WTC11 (cell line): Measurements from ENCODE around the gene SULT1C3. TPM values are rescaled to one million over a fixed set of nuclear protein-coding genes. Genes with fewer than 3 reads are reported as not detected.

Source experiments
- ATAC-seq: fragments of 200-7000 bp; cut with Tn5 transposase; 2 replicates; pipeline ENCODE4 v1.10.0; 2021; ENCODE audit warnings: mild to moderate bottlenecking, moderate library complexity
- CTCF ChIA-PET: fragments of 300-600 bp; sonication (Branson Sonifier 250); formaldehyde crosslinking; loops from one replicate; lab custom pipeline; 2021; ENCODE audit warnings: antibody characterized with exemption; lab: Charles Lee
- POLR2A ChIA-PET: fragments of 350-600 bp; sonication (Branson Sonifier 250); formaldehyde crosslinking; loops from one replicate; lab custom pipeline; 2021; ENCODE audit warnings: antibody characterized with exemption; lab: Charles Lee
- DNase-seq: peaks from one replicate; pipeline ENCODE4 v3.0.0; 2021; ENCODE audit warnings: low spot score
- H3K27ac Mint-ChIP-seq: 2 replicates; pipeline ENCODE4 v1.8.0; 2021; ENCODE audit warnings: mixed read lengths
- H3K27me3 Mint-ChIP-seq: 2 replicates; pipeline ENCODE4 v1.8.0; 2021; ENCODE audit warnings: low read depth, mild to moderate bottlenecking, moderate library complexity, mixed read lengths
- H3K36me3 Mint-ChIP-seq: 2 replicates; pipeline ENCODE4 v1.8.0; 2021; ENCODE audit warnings: mixed read lengths
- H3K4me1 Mint-ChIP-seq: 2 replicates; pipeline ENCODE4 v1.8.0; 2022; ENCODE audit warnings: mixed read lengths
- H3K4me3 Mint-ChIP-seq: 2 replicates; pipeline ENCODE4 v1.8.0; 2021; ENCODE audit warnings: mild to moderate bottlenecking, moderate library complexity, mixed read lengths
- H3K9me3 Mint-ChIP-seq: 2 replicates; pipeline ENCODE4 v1.8.0; 2021; ENCODE audit warnings: mixed read lengths
- CREM ChIP-seq: sonication (generic); formaldehyde crosslinking; IDR thresholded peaks from 2 replicates; pipeline ENCODE4 v1.8.1; 2022; ENCODE audit warnings: mild to moderate bottlenecking, missing genetic modification reagents, moderate library complexity
- ELF4 ChIP-seq: sonication (generic); formaldehyde crosslinking; IDR thresholded peaks from 2 replicates; pipeline ENCODE4 v1.8.1; 2022; ENCODE audit warnings: low read depth, mild to moderate bottlenecking, moderate library complexity, missing genetic modification reagents
- ESRRA ChIP-seq: sonication (generic); formaldehyde crosslinking; IDR thresholded peaks from 2 replicates; pipeline ENCODE4 v1.8.1; 2022; ENCODE audit warnings: mild to moderate bottlenecking, missing genetic modification reagents, borderline replicate concordance
- FOXJ3 ChIP-seq: sonication (generic); formaldehyde crosslinking; IDR thresholded peaks from 2 replicates; pipeline ENCODE4 v1.9.0; 2021; ENCODE audit warnings: missing genetic modification reagents, mild to moderate bottlenecking, borderline replicate concordance
- KAT7 ChIP-seq: sonication (generic); formaldehyde crosslinking; IDR thresholded peaks from 2 replicates; pipeline ENCODE4 v1.8.1; 2023; ENCODE audit warnings: missing genetic modification reagents, mild to moderate bottlenecking, borderline replicate concordance
- OVOL2 ChIP-seq: fragments of 250-450 bp; sonication (Bioruptor Pico); IDR thresholded peaks from 2 replicates; pipeline ENCODE4 v1.9.0; 2021; ENCODE audit warnings: mild to moderate bottlenecking, borderline replicate concordance
- SOX15 ChIP-seq: fragments of 250-450 bp; sonication (Bioruptor Pico); IDR thresholded peaks from 2 replicates; pipeline ENCODE4 v1.9.0; 2021; ENCODE audit warnings: mild to moderate bottlenecking
- SP1 ChIP-seq: sonication (generic); formaldehyde crosslinking; conservative IDR thresholded peaks from 2 replicates; pipeline ENCODE4 v1.8.1; 2022; ENCODE audit warnings: missing genetic modification reagents
- TCF7 ChIP-seq: sonication (generic); formaldehyde crosslinking; IDR thresholded peaks from 2 replicates; pipeline ENCODE4 v1.8.0; 2022; ENCODE audit warnings: mild to moderate bottlenecking, low read depth, missing genetic modification reagents, moderate library complexity
- ZNF121 ChIP-seq: sonication (generic); formaldehyde crosslinking; IDR thresholded peaks from 2 replicates; pipeline ENCODE4 v1.8.0; 2023; ENCODE audit warnings: missing genetic modification reagents
- ZNF219 ChIP-seq: sonication (generic); formaldehyde crosslinking; IDR thresholded peaks from 2 replicates; pipeline ENCODE4 v1.8.0; 2023; ENCODE audit warnings: missing genetic modification reagents, mild to moderate bottlenecking, borderline replicate concordance
- ZNF416 ChIP-seq: fragments of 250-450 bp; sonication (Bioruptor Pico); IDR thresholded peaks from 2 replicates; pipeline ENCODE4 v1.9.0; 2021; ENCODE audit warnings: mild to moderate bottlenecking, inconsistent platforms
- total RNA-seq: library from RNA; stranded (reverse); gene quantifications from 3 replicates; pipeline ENCODE4 v1.2.3, GENCODE V29; 2021
- TF ChIP-seq, protein P1 (sequence below): sonication (generic); formaldehyde crosslinking; IDR thresholded peaks from 2 replicates; pipeline ENCODE4 v1.8.0; 2022; ENCODE audit warnings: missing genetic modification reagents
- TF ChIP-seq, protein P2 (sequence below): sonication (generic); formaldehyde crosslinking; IDR thresholded peaks from 2 replicates; pipeline ENCODE4 v1.8.1; 2023; ENCODE audit warnings: mild to moderate bottlenecking, missing genetic modification reagents
- TF ChIP-seq, protein P3 (sequence below): sonication (generic); formaldehyde crosslinking; IDR thresholded peaks from 2 replicates; pipeline ENCODE4 v1.8.1; 2023; ENCODE audit warnings: mild to moderate bottlenecking, moderate library complexity, missing genetic modification reagents
- TF ChIP-seq, protein P4 (sequence below): sonication (generic); formaldehyde crosslinking; IDR thresholded peaks from 2 replicates; pipeline ENCODE4 v1.8.0; 2022; ENCODE audit warnings: mild to moderate bottlenecking, missing genetic modification reagents
- TF ChIP-seq, protein P5 (sequence below): sonication (generic); formaldehyde crosslinking; conservative IDR thresholded peaks from 2 replicates; pipeline ENCODE4 v1.8.1; 2022; ENCODE audit warnings: mild to moderate bottlenecking, missing genetic modification reagents
- TF ChIP-seq, protein P6 (sequence below): fragments of 250-450 bp; sonication (Bioruptor Pico); IDR thresholded peaks from 2 replicates; pipeline ENCODE4 v2.1.2; 2022; ENCODE audit warnings: mild to moderate bottlenecking, moderate library complexity
- TF ChIP-seq, protein P7 (sequence below): sonication (generic); formaldehyde crosslinking; IDR thresholded peaks from 2 replicates; pipeline ENCODE4 v1.8.1; 2022; ENCODE audit warnings: low read depth, missing genetic modification reagents, borderline replicate concordance

The SULT1C3 gene
- total RNA-seq, 1 experiment from 2014 or later = not detected

DNA sequence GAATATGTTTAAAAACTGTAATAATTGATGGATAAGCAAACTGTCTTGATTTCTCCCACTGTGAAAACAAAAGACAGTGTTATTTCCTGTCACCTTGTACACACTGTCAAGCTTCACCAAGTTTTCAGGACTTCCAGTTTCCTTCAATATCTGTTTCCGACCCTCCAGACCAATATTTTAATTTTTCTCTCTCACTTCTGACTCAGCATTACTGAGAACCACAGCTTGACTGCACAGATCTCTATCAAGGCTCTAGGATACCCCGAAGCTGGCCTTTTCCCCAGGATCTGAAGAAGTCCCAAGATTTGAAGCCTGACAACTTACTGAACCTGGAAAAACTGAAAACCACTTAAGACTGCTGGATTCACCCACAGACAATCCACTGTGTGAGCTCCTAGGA lies 13.2 kb upstream of the SULT1C3 start:
- no peaks in the 10 kb centered on the region for H3K4me1 Mint-ChIP-seq
- TF ChIP-seq ELF4 (CRISPR knock-in tag) = no peak
- TF ChIP-seq SP1 (CRISPR knock-in tag) = no peak
- no peak for TF ChIP-seq SOX15 (CRISPR knock-in tag)
- TF ChIP-seq ZNF121 = no peak
- TF ChIP-seq, protein P1, sequence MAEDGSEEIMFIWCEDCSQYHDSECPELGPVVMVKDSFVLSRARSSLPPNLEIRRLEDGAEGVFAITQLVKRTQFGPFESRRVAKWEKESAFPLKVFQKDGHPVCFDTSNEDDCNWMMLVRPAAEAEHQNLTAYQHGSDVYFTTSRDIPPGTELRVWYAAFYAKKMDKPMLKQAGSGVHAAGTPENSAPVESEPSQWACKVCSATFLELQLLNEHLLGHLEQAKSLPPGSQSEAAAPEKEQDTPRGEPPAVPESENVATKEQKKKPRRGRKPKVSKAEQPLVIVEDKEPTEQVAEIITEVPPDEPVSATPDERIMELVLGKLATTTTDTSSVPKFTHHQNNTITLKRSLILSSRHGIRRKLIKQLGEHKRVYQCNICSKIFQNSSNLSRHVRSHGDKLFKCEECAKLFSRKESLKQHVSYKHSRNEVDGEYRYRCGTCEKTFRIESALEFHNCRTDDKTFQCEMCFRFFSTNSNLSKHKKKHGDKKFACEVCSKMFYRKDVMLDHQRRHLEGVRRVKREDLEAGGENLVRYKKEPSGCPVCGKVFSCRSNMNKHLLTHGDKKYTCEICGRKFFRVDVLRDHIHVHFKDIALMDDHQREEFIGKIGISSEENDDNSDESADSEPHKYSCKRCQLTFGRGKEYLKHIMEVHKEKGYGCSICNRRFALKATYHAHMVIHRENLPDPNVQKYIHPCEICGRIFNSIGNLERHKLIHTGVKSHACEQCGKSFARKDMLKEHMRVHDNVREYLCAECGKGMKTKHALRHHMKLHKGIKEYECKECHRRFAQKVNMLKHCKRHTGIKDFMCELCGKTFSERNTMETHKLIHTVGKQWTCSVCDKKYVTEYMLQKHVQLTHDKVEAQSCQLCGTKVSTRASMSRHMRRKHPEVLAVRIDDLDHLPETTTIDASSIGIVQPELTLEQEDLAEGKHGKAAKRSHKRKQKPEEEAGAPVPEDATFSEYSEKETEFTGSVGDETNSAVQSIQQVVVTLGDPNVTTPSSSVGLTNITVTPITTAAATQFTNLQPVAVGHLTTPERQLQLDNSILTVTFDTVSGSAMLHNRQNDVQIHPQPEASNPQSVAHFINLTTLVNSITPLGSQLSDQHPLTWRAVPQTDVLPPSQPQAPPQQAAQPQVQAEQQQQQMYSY (CRISPR knock-in tag) = no peak
- TF ChIP-seq, protein P2, sequence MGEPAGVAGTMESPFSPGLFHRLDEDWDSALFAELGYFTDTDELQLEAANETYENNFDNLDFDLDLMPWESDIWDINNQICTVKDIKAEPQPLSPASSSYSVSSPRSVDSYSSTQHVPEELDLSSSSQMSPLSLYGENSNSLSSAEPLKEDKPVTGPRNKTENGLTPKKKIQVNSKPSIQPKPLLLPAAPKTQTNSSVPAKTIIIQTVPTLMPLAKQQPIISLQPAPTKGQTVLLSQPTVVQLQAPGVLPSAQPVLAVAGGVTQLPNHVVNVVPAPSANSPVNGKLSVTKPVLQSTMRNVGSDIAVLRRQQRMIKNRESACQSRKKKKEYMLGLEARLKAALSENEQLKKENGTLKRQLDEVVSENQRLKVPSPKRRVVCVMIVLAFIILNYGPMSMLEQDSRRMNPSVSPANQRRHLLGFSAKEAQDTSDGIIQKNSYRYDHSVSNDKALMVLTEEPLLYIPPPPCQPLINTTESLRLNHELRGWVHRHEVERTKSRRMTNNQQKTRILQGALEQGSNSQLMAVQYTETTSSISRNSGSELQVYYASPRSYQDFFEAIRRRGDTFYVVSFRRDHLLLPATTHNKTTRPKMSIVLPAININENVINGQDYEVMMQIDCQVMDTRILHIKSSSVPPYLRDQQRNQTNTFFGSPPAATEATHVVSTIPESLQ = no peak
- TF ChIP-seq ZNF416 = no peak
- TF ChIP-seq CREM (CRISPR knock-in tag) = no peak
- TF ChIP-seq TCF7 (CRISPR knock-in tag) = no peak
- TF ChIP-seq, protein P3, sequence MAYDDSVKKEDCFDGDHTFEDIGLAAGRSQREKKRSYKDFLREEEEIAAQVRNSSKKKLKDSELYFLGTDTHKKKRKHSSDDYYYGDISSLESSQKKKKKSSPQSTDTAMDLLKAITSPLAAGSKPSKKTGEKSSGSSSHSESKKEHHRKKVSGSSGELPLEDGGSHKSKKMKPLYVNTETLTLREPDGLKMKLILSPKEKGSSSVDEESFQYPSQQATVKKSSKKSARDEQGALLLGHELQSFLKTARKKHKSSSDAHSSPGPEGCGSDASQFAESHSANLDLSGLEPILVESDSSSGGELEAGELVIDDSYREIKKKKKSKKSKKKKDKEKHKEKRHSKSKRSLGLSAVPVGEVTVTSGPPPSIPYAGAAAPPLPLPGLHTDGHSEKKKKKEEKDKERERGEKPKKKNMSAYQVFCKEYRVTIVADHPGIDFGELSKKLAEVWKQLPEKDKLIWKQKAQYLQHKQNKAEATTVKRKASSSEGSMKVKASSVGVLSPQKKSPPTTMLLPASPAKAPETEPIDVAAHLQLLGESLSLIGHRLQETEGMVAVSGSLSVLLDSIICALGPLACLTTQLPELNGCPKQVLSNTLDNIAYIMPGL = no peak
- no peak for TF ChIP-seq KAT7
- no peak overlapping the region for H3K27ac Mint-ChIP-seq
- peaks cover 68% of the 10 kb centered on the region for H3K9me3 Mint-ChIP-seq
- ChIA-PET POLR2A (no interaction called here), CTCF (no interaction called here)
- ATAC-seq (no peak), DNase-seq (no peak)
- H3K4me3 Mint-ChIP-seq = no peak overlapping the region
- peaks cover 4% of the 10 kb centered on the region; the same call in 1 of the 2 replicates for H3K27me3 Mint-ChIP-seq
- peaks cover 31% of the 10 kb centered on the region for H3K36me3 Mint-ChIP-seq

DNA sequence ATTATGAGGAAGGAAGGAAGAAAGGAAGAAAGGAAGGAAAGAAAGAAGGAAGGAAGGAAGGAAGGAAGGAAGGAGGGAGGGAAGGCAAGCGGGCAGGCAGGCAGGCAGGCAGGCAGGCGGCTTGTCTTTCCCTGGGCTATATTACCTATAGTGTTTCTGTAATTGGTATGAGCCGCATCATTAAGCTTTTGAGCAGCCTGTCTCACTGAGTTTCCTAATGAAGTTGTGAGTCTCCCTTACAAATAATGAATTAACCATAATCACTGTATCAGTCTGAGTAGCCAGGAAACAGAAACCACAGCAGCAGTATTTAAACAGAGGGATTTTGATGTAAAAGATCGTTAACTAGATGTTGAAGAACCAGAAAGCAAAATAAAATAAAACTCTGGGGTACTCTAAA lies 11.8 kb upstream of the SULT1C3 start:
- TF ChIP-seq, protein P1 (CRISPR knock-in tag) = no peak
- no peak for TF ChIP-seq ESRRA
- no peak for TF ChIP-seq ZNF219 (CRISPR knock-in tag)
- no peak for TF ChIP-seq OVOL2 (CRISPR knock-in tag)
- TF ChIP-seq KAT7 = no peak
- TF ChIP-seq, protein P4, sequence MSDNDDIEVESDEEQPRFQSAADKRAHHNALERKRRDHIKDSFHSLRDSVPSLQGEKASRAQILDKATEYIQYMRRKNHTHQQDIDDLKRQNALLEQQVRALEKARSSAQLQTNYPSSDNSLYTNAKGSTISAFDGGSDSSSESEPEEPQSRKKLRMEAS (CRISPR knock-in tag) = no peak
- no peak for TF ChIP-seq TCF7 (CRISPR knock-in tag)
- TF ChIP-seq SOX15 (CRISPR knock-in tag) = no peak
- TF ChIP-seq, protein P5, sequence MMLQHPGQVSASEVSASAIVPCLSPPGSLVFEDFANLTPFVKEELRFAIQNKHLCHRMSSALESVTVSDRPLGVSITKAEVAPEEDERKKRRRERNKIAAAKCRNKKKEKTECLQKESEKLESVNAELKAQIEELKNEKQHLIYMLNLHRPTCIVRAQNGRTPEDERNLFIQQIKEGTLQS (CRISPR knock-in tag) = no peak
- TF ChIP-seq, protein P6, sequence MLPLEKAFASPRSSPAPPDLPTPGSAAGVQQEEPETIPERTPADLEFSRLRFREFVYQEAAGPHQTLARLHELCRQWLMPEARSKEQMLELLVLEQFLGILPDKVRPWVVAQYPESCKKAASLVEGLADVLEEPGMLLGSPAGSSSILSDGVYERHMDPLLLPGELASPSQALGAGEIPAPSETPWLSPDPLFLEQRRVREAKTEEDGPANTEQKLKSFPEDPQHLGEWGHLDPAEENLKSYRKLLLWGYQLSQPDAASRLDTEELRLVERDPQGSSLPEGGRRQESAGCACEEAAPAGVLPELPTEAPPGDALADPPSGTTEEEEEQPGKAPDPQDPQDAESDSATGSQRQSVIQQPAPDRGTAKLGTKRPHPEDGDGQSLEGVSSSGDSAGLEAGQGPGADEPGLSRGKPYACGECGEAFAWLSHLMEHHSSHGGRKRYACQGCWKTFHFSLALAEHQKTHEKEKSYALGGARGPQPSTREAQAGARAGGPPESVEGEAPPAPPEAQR (CRISPR knock-in tag) = no peak
- TF ChIP-seq, protein P7, sequence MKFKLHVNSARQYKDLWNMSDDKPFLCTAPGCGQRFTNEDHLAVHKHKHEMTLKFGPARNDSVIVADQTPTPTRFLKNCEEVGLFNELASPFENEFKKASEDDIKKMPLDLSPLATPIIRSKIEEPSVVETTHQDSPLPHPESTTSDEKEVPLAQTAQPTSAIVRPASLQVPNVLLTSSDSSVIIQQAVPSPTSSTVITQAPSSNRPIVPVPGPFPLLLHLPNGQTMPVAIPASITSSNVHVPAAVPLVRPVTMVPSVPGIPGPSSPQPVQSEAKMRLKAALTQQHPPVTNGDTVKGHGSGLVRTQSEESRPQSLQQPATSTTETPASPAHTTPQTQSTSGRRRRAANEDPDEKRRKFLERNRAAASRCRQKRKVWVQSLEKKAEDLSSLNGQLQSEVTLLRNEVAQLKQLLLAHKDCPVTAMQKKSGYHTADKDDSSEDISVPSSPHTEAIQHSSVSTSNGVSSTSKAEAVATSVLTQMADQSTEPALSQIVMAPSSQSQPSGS = no peak
- TF ChIP-seq FOXJ3 = no peak
- Mint-ChIP-seq H3K36me3 (peaks cover 23% of the 10 kb centered on the region), H3K27me3 (peaks cover 4% of the 10 kb centered on the region; the same call in 1 of the 2 replicates), H3K27ac (no peak overlapping the region), H3K4me3 (no peak overlapping the region), H3K9me3 (peaks cover 59% of the 10 kb centered on the region), H3K4me1 (no peaks in the 10 kb centered on the region)
- POLR2A ChIA-PET = no interaction called here
- DNase-seq (no peak), ATAC-seq (no peak)
- CTCF ChIA-PET = no interaction called here
